ENCODE data around the gene CEP164.

The CEP164 gene

DNA sequence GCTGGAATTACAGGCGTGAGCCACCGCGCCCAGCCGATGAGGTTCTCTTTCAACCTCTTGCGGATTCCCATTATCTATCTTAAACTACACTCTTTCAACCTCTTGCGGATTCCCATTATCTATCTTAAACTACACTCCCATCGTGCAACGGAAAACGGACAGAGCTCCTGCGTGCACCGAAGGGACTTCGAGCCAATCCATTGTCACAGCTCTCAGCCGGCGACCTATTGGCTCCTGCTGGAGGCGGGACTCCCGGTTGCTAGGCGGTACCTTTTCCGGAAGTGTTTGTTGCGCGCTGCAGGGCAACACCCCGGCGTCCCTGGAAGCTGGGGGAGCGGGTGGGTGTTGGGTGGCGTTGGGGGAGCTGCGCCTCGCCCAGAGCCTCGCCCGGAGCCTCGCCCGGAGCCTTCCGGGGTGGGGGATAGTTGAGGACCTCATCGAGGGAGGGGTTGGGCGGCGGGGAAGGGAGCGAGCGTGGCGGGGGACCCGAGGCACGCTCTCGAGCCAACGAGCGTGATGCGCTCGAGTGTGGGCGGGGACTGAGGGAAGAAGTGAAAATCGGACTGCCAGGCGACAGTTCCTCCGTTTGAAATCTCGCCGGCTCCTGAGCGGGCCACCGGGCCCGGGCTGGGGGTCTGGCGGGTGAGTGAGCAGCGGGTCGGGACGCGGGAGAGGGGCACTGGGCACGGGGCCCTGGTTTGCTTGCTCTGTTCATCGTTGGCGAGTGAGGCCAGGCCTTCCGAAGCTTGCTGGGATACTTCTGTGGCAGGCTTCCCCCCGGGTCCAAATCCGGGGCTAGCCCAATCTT lies at the start of gene CEP164:
Gene CEP164 (plus strand): TSS at position 288 of the 808 bp plus-strand sequence. CDS start 10,733 bp downstream, outside the sequence.
- DNase-seq (ENCODE audit: low read depth in 2 of 2, low spot score in 1 of 2): peak; percentile 86 to 92

DNA sequence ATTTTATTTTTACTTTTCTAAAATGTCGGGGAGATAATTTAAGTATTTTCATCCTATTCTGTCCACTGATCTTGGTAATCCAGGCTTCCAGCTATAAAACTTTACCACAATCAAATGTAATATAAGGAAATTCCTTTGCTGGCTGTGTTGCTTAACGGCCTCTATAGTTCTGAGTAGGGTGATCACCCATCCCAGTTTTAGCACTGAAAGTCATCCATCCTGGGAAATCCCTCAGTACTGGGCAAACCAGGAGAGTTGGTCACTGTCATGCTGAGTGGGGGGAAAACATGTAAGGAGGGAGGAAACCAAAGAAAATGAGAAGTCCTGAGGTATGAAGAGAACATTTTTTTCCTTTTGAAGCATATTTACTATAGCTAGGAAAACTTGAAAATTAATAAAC lies 49.3 kb upstream of the CEP164 start:
- DNase-seq (ENCODE audit: low read depth in 2 of 2, low spot score in 1 of 2): no peak

DNA sequence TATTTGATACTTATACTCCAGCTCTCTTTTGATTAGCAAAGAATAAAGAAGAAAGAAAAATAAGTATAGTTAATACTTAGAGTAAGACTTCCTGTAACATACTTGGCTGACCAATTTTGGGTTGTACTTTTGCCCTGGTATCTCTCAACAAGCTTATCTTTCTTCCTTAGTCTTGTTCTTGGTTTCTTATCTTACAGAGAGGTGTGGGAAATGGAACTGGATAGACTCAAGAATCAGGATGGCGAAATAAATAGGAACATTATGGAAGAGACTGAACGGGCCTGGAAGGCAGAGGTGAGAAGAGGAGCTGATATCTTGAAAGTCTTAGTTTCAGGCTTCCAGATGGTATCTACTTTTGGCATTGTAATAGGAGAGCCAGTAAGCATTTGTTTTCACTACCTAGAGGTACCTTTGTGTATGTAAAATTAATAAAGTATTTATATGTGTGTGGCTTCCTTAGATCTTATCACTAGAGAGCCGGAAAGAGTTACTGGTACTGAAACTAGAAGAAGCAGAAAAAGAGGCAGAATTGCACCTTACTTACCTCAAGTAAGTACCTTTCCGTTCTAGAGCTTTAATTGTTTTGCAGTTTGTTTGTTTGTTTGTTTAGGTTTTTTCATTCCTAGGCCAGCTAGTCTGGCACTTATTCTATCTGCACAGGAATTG lies 47.8 kb upstream of the CEP164 start:
- no peak for DNase-seq (ENCODE audit: low read depth in 2 of 2, low spot score in 1 of 2)

DNA sequence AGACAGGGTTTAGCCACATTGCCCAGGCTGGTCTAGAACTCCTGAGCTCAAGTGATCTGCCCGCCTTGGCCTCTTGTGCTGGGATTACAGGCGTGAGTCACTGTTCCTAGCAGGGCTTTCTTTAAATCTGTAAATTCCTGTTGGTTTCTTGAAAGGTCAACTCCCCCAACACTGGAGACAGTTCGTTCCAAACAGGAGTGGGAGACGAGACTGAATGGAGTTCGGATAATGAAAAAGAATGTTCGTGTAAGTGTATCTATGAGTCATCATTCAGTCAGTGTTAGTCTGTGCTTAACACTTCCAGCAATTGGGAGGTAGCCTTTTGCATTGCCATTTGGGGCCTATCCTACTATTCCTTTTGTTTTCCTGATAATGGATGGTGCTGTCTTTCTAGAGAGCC lies 46.5 kb upstream of the CEP164 start:
- DNase-seq (ENCODE audit: low read depth in 2 of 2, low spot score in 1 of 2): no peak

DNA sequence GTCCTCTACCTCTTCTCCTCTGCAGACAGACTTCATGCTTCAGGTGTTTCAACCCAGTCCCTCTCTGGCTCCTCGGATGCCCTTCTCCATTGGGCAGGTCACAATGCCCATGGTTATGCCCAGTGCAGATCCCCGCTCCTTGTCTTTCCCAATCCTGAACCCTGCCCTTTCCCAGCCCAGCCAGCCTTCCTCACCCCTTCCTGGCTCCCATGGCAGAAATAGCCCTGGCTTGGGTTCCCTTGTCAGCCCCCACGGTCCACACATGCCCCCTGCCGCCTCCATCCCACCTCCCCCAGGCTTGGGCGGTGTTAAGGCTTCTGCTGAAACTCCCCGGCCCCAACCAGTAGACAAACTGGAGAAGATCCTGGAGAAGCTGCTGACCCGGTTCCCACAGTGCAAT lies 45.8 kb upstream of the CEP164 start:
- no peak for DNase-seq (ENCODE audit: low read depth in 2 of 2, low spot score in 1 of 2)

DNA sequence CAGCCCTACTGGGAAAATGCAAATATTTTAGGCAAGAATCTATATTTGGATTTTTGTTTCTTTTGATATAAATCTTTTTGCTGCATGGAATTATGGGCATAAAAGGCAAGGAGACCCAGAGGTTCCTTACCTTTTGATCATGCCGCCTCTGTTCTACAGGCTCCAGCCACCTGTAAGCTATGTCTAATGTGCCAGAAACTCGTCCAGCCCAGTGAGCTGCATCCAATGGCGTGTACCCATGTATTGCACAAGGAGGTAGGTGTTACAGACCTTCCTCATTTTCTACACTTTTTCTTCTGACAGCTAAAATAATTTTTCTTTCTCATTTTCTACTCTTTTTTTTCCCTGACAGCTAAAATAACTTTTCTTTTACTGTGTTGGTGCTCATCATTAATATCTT lies 44.7 kb upstream of the CEP164 start:
- DNase-seq (ENCODE audit: low read depth in 2 of 2, low spot score in 1 of 2): no peak

DNA sequence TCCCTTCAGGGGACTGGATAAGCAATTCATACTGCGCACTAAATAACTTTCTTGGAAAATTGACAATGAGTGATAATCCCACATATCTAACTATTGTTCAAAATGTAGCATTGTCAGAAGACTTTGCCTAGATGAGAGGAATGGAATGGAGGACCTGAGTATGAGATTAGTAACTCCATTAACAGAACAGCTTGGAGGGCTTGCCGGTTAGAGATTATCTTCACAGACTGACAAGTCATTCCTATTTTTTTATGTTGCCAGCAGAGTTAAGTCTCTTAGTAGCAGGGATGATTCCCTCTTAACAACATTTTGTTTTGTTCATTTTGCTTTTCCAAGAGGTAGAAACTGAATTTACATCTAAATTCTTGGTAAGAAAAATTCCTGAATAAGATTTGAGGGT lies 43.6 kb upstream of the CEP164 start:
- no peak for DNase-seq (ENCODE audit: low read depth in 2 of 2, low spot score in 1 of 2)

DNA sequence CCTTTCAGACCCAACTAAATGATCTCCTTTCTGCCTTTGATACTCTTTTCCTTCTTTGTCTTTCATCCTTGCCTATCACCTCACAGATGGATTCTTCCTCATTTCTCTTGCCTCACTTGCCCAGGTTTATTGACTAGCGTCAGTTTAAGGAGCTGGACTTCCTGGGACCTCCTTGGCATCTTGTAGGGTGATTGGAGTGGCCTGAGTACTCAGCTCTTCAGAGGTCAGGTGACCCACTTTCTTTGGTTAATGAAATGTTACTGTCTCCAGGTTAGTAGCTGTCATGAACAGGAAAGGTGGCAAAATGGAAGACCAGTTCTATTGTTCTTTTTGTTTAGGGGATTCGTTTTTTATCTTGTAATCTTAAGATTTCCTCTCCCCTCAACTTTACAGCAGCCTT lies 41.1 kb upstream of the CEP164 start:
- DNase-seq (ENCODE audit: low read depth in 2 of 2, low spot score in 1 of 2): no peak

DNA sequence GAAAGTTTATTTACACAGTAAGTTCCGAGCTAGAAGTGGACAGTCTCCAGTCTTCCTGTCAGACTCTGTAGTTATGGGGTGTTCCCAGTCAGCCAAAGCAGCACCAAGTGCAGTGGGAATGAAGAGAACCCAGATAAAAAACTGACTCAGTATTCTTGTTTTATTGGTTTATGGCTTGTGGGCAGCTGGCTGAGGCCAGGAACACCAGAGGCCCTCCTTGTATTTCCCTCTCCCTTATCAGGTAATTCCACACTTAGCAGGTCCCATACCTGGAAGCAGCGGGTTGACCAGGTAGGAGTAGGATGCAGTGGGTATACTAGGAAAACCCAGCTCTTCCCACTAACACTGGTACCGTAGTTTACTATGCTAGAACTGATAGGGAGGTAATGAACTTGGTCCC lies 40.0 kb upstream of the CEP164 start:
- no peak for DNase-seq (ENCODE audit: low read depth in 2 of 2, low spot score in 1 of 2)

DNA sequence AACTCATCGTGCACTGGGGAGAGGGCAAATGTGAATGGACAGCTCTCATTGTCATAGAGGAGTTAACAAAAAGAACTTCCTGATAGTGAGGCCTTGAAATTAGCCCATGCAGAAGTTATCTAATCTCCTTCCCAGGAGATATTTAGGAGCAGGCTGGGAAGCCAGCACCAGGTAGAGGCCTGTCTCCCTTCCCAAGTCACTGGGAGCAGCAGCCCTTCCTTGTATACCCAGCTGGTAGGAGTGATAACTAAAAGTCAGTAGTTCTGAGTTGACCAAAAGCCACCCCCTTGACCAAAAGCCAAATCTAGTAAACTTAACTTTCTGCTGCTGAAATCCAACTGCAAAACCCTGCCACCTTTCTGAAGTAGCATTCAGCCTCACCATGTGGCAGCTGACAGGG lies 37.9 kb upstream of the CEP164 start:
- no peak for DNase-seq (ENCODE audit: low read depth in 2 of 2, low spot score in 1 of 2)

DNA sequence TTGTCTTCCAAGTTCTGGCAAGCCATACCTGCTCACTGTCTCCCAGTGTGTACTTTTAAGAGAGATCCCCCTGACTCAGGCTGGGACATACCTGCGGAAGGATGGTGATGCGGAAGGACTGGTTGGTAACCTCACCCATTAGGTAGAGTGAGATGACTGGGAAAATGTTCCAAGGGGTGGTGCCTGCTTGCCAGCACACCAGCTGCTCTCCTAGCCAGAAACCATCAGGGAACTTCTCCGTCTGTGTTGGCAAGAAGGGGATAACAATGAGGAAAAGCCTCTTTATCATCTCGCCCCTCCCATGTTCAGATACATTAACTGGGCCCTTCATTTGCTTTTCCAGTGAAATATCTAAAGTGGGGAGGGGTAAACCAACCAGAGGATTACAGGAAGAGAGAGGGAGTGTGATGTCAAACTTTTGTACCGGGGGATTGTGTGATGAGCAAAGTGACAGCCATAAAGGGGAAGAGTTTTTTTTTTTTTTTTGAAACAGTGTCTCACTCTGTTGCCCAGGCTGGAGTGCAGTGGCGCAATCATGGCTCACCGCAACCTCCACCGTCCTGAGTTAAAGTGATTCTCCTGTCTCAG lies 36.8 kb upstream of the CEP164 start, which contains the start of gene BACE1-AS:
Gene BACE1-AS (plus strand): TSS at position 538 of the 588 bp plus-strand sequence.
- no peak for DNase-seq (ENCODE audit: low read depth in 2 of 2, low spot score in 1 of 2)

DNA sequence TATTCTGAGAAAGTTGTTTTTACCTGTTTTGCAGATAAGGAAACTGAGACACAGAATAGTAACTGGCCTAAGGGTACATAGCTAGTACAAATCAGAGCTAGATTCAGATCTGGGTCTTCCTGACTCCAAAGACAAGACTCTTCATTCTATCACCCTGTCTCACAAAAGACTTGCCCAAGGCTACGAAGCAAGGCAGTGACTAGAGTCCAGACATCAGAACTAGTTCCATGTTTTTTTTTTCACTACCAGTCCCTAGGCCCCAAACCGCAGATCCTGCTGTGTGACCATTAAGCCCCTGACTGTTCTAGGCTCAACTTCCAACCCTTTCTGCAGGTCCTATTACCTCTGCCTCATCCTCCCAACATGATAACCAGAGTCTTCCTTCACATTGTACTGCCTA lies 35.0 kb upstream of the CEP164 start:
- DNase-seq (ENCODE audit: low read depth in 2 of 2, low spot score in 1 of 2): no peak

DNA sequence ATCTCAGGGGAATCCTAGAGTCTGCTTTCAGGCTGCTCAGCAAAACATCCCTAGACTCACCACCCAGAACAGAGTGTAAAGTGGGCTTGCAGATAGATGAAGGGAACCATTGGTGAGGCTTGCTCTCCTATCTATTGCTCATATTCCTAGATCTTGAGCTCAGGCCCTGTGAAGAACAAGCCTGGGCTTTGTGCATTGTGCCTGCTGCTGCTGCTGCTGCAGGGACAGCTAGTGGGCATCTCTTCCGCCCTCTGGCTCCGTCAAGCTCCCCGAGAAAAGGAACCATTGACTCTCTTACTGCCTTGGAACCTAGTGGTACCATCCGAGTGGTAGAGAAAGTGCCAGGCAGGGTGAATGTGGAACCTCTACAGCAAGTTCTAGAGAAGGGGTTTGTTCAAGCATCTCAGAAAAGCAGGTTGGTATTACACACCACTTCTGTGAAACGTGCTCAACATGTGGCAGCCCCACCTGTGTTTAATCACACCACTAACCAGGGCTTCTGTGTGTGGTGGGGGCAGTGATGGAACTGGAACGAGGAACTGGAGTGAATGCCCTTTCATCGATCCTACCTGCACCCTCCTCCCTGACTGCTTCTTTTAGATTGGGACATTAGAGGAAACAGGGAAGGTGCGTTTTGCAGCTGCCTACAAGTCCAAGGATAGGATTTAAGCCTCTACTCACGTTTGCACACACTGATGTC lies 32.1 kb upstream of the CEP164 start:
- DNase-seq (ENCODE audit: low read depth in 2 of 2, low spot score in 1 of 2): no peak

DNA sequence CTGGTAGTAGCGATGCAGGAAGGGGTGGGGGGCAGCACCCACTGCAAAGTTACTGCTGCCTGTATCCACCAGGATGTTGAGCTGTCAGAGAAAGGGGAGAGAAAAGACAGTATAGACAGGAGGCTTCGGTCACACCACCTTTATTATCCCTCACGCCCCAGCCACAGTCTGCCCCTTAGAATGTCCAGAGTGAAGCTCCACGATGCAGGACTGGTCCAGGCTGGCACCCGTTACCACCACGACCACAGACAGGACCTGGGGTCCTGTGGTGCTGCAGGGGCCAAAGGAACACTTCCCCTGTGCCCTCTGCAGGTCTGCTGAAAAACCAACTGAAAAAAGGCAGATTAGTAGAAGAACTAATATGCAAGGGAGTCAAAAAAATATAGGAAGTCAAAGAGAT lies 30.8 kb upstream of the CEP164 start:
- DNase-seq (ENCODE audit: low read depth in 2 of 2, low spot score in 1 of 2): no peak

DNA sequence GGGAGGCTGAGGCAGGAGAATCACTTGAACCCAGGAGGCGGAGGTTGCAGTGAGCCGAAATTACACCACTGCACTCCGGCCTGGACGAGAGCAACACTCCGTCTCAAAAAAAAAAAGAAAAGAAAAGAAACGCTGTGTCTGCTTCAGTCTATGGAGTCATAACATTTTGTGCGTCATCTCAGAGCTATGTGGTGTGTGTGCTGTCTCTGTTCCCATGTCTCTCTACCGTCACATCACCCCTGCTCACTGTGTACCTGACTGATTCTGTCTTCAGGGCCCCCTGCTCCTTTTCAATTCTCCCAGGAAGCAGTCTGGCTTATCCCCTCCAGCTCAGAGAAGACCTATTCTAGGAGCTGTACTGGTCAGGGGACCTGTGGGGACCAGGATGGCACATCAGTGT lies 29.5 kb upstream of the CEP164 start:
- DNase-seq (ENCODE audit: low read depth in 2 of 2, low spot score in 1 of 2): no peak

DNA sequence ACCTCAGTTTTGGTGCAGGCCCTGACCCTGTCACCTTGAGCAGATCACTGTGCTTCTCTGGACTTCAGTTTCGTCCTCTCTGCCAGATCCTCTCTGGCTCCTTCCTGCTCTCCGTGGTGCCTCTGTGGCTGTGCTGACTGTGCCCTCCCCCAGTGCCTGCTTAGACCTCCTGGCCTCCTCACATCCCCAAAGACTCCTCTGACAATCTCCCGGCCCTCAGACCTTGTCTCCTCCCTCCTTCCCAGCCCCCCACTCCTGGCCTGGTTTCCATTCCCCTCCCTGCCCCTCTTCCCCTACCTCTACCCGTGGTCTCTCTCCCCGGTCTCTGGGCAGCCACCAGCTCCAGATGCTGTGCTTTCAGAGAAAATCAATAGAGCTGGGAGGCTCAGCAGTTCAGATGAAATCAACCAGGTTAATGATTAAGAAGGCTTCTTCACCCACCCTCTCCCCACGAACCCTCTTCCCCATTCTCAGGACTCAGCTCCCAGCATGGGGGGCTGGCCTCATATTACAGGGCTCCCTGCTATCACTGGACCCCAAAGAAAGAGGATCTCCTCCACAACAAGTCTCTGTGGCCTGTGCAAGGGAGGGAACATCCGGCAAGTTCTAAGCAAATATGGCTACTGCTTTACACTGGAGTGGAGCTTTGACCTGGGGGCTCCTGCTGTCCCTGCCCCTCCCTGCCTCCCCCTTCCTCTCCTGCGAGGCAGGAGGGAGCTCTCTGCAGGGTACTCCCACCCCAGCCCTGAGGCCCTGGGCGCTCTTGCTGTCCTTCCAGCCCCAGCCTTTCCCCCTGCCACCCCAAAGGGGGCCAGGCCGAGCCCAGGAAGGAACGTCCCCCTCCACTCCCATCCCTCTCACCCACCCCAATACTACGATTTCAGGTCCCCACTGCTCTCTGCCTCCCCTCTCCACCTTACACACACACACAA lies 28.0 kb upstream of the CEP164 start:
- no peak for DNase-seq (ENCODE audit: low read depth in 2 of 2, low spot score in 1 of 2)

DNA sequence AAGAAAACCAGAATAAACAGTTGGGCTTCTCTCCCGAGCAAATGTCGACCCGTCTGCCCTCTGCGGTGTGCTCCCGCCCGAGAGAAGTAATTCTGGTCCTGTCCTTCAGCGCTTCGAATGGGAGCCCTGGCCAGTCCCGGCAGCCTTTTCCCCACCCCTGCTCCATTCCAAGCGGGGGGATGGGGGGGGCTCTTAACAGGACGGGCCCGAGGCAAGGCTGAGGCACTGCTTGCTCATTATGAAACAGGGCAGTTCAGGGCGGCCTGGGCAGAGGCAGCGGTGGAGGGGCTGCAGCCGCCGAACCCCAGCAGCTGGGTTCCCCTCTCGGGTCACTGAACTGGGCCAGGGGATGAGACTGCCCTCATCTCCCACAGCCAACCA lies 27.4 kb upstream of the CEP164 start:
- DNase-seq (ENCODE audit: low read depth in 2 of 2, low spot score in 1 of 2): no peak

DNA sequence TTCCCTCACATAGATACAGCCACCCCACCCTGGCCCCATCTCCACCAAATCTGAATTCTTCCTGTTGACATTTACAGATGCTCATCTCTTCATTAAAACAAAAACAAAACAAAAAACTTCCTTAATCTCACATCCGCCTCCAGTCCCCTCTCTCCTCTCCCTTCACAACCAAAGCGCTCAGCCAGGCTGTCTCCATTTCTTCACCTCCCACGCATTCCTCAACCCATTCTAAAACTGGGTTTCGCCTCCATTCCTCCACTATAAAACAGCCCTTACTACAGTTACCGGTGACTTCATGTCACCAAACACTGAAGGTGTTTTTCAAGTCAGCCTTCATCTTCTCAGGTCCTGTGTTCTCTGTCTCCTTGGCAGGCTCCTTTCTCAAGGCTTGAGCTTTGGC lies 26.9 kb upstream of the CEP164 start:
- no peak for DNase-seq (ENCODE audit: low read depth in 2 of 2, low spot score in 1 of 2)

DNA sequence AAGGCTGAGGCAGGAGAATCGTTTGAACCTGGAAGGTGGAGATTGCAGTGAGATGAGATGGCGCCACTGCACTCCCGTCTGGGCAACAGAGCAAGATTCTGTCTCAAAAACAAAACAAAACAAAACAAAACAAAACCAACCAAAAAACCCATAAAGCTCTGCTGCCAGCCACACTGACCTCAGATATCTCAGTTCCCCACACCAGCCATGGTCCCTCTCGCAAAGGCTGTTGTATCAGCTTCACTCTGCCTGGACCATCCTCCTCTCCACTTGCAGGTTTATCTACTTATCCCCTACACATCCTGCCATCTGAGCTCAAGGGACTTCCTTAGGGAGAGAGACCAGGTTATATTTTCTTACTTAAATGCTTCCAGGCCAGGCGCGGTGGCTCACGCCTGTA lies 25.4 kb upstream of the CEP164 start:
- DNase-seq (ENCODE audit: low read depth in 2 of 2, low spot score in 1 of 2): no peak

DNA sequence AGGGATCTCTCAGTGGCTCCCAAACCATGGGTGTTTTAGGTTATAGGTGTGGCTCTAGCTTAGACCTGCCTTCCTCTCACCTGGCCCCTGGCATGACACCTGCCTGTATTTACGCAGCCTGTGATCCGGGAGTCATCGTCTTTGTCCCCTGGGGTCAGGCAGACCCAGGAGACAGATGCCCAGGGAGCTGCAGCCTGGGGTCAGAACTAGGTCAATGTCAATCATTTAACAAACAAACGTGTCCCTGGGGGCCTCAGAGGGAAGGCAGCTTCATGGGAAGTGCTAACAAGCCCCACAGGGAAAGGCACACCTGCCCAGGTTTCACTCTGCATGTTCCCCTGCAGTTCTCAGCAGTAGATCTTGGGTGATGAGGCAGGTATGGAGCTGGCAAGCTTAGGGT lies 24.6 kb upstream of the CEP164 start:
- no peak for DNase-seq (ENCODE audit: low read depth in 2 of 2, low spot score in 1 of 2)

Data from stimulated activated CD8-positive, alpha-beta memory T cell treated with anti-CD3 and anti-CD28 coated beads, Interleukin-4, amount 100 ng/mL, for 4 hours (primary cell).